Activated naive CD4-positive, alpha-beta T cell treated with anti-CD3 and anti-CD28 coated beads, Interleukin-2, amount 10 ng/mL, durations not matched to agents 7 days and 5 days (primary cell): ENCODE measurements around the gene TP53TG5.
A peak's percentile ranks its signal among the peaks of the same experiment; 100 is the strongest.

ENCODE experiments used
- CTCF ChIA-PET: fragments of 350-600 bp; sonication (Branson Sonifier 250); formaldehyde crosslinking; loops from one replicate; lab custom pipeline; 2021; ENCODE audit warnings: antibody characterized with exemption; lab: Charles Lee
- DNase-seq: peaks from one replicate; pipeline ENCODE4 v3.0.0-alpha.2; 2020
- H3K27ac Mint-ChIP-seq: one replicate; pipeline ENCODE4 v1.8.0; 2021; ENCODE audit warnings: mild to moderate bottlenecking, moderate library complexity, mixed read lengths
- H3K27me3 Mint-ChIP-seq: one replicate; pipeline ENCODE4 v1.8.0; 2021; ENCODE audit warnings: mild to moderate bottlenecking, mixed read lengths
- H3K36me3 Mint-ChIP-seq: one replicate; pipeline ENCODE4 v1.8.0; 2021; ENCODE audit warnings: mixed read lengths
- H3K4me1 Mint-ChIP-seq: one replicate; pipeline ENCODE4 v1.8.0; 2021; ENCODE audit warnings: mixed read lengths
- H3K4me3 Mint-ChIP-seq: one replicate; pipeline ENCODE4 v1.8.0; 2021; ENCODE audit warnings: mild to moderate bottlenecking, moderate library complexity, mixed read lengths
- H3K9me3 Mint-ChIP-seq: one replicate; pipeline ENCODE4 v1.8.0; 2021; ENCODE audit warnings: mixed read lengths

Gene TP53TG5

GRCh38 chr20:45409521-45410272, 31.6 kb upstream of the TP53TG5 start:
- no peak for DNase-seq
- peaks cover 40% of the 10 kb centered on the region for H3K27me3 Mint-ChIP-seq
- H3K9me3 Mint-ChIP-seq = no peaks in the 10 kb centered on the region
- H3K36me3 Mint-ChIP-seq = peaks cover 8% of the 10 kb centered on the region
- H3K4me1 Mint-ChIP-seq = peaks cover 15% of the 10 kb centered on the region
- CTCF ChIA-PET = no interaction called here
- H3K4me3 Mint-ChIP-seq = no peak overlapping the region
- H3K27ac Mint-ChIP-seq = no peak overlapping the region

- Mint-ChIP-seq H3K4me1 (peaks cover 16% of the 10 kb centered on the region), H3K9me3 (no peaks in the 10 kb centered on the region), H3K4me3 (no peak overlapping the region), H3K27me3 (peaks cover 45% of the 10 kb centered on the region), H3K36me3 (peaks cover 8% of the 10 kb centered on the region), H3K27ac (no peak overlapping the region)
- DNase-seq = no peak
- CTCF ChIA-PET = no interaction called here
Observed at GRCh38 chr20:45408646-45409213, 30.6 kb upstream of the TP53TG5 start.

- Mint-ChIP-seq H3K36me3 (peaks cover 8% of the 10 kb centered on the region), H3K4me3 (peak within 1 kb of the TSS; percentile 79), H3K4me1 (peaks cover 16% of the 10 kb centered on the region), H3K9me3 (no peaks in the 10 kb centered on the region), H3K27me3 (peaks cover 50% of the 10 kb centered on the region), H3K27ac (no peak within 1 kb of the TSS)
- DNase-seq = no peak
- CTCF ChIA-PET = interaction anchor here (1.3 to 1.6 kb wide), 4 partner anchors 8 to 45 kb away, joined by 5 to 8 read pairs (median 6); partner anchors contain the start of genes PIGT and SYS1
Observed at GRCh38 chr20:45407783-45408645, 29.9 kb upstream of the TP53TG5 start, which contains the start of gene DBNDD2. Gene DBNDD2, plus strand, starts transcription at chr20:45408289. Its CDS starts 179 bp downstream, at chr20:45408468.

GRCh38 chr20:45407067-45407745, 29.1 kb upstream of the TP53TG5 start:
- no peak overlapping the region for H3K27ac Mint-ChIP-seq
- H3K36me3 Mint-ChIP-seq = peaks cover 8% of the 10 kb centered on the region
- peaks cover 50% of the 10 kb centered on the region for H3K27me3 Mint-ChIP-seq
- peak overlapping the region; percentile 79 for H3K4me3 Mint-ChIP-seq
- DNase-seq = no peak
- H3K9me3 Mint-ChIP-seq = no peaks in the 10 kb centered on the region
- CTCF ChIA-PET = interaction anchor here (0.9 to 1.6 kb wide), 6 partner anchors 9 to 113 kb away, joined by 4 to 8 read pairs (median 5); partner anchors contain the start of genes PIGT and SYS1
- peaks cover 16% of the 10 kb centered on the region for H3K4me1 Mint-ChIP-seq

GRCh38 chr20:45406260-45407066, 28.3 kb upstream of the TP53TG5 start:
- no peak overlapping the region for H3K27ac Mint-ChIP-seq
- peaks cover 8% of the 10 kb centered on the region for H3K36me3 Mint-ChIP-seq
- H3K9me3 Mint-ChIP-seq = peaks cover 7% of the 10 kb centered on the region
- peaks cover 50% of the 10 kb centered on the region for H3K27me3 Mint-ChIP-seq
- DNase-seq = peak; percentile 67
- H3K4me1 Mint-ChIP-seq = peaks cover 16% of the 10 kb centered on the region
- peak overlapping the region; percentile 79 for H3K4me3 Mint-ChIP-seq
- CTCF ChIA-PET = interaction anchor here (0.9 to 1.6 kb wide), 5 partner anchors 9 to 112 kb away, joined by 4 to 8 read pairs (median 5); partner anchors contain the start of genes PIGT and SYS1

- Mint-ChIP-seq H3K27ac (no peak overlapping the region), H3K27me3 (peaks cover 50% of the 10 kb centered on the region), H3K36me3 (peaks cover 6% of the 10 kb centered on the region), H3K4me1 (peaks cover 16% of the 10 kb centered on the region), H3K4me3 (peak overlapping the region; percentile 79), H3K9me3 (peaks cover 13% of the 10 kb centered on the region)
- CTCF ChIA-PET = interaction anchor here (1.3 kb wide), 1 partner anchor 35 kb away, joined by 3 read pairs; no protein-coding TSS in a partner anchor
- peak; percentile 31 for DNase-seq
Observed at GRCh38 chr20:45405571-45406259, 27.6 kb upstream of the TP53TG5 start.

- Mint-ChIP-seq H3K27ac (no peak overlapping the region), H3K4me1 (peaks cover 16% of the 10 kb centered on the region), H3K36me3 (peaks cover 11% of the 10 kb centered on the region), H3K4me3 (peak overlapping the region; percentile 62), H3K9me3 (peaks cover 25% of the 10 kb centered on the region), H3K27me3 (peaks cover 52% of the 10 kb centered on the region)
- DNase-seq = no peak
- CTCF ChIA-PET = interaction anchor here (0.7 to 3.1 kb wide), 5 partner anchors 29 to 47 kb away, joined by 3 to 8 read pairs (median 4); partner anchors contain the start of gene SYS1
Observed at GRCh38 chr20:45404438-45404837, 26.3 kb upstream of the TP53TG5 start.

- Mint-ChIP-seq H3K9me3 (peaks cover 28% of the 10 kb centered on the region), H3K36me3 (peaks cover 11% of the 10 kb centered on the region), H3K27me3 (peaks cover 44% of the 10 kb centered on the region), H3K4me3 (no peak overlapping the region), H3K27ac (no peak overlapping the region), H3K4me1 (peaks cover 15% of the 10 kb centered on the region)
- CTCF ChIA-PET = interaction anchor here (1.3 to 3.1 kb wide), 2 partner anchors 34 to 109 kb away, joined by 5 to 8 read pairs; no protein-coding TSS in a partner anchor
- DNase-seq = no peak
Observed at GRCh38 chr20:45402946-45403345, 24.8 kb upstream of the TP53TG5 start.

- Mint-ChIP-seq H3K4me1 (peaks cover 7% of the 10 kb centered on the region), H3K36me3 (peaks cover 11% of the 10 kb centered on the region), H3K9me3 (peaks cover 28% of the 10 kb centered on the region), H3K27me3 (peaks cover 20% of the 10 kb centered on the region), H3K27ac (no peak overlapping the region), H3K4me3 (no peak overlapping the region)
- DNase-seq = no peak
- CTCF ChIA-PET = interaction anchor here (1.3 kb wide), 1 partner anchor 37 kb away, joined by 3 read pairs; no protein-coding TSS in a partner anchor
Observed at GRCh38 chr20:45400346-45401031, 22.4 kb upstream of the TP53TG5 start.

GRCh38 chr20:45399018-45399417, 20.9 kb upstream of the TP53TG5 start:
- Mint-ChIP-seq H3K36me3 (peaks cover 11% of the 10 kb centered on the region), H3K27ac (no peak overlapping the region), H3K27me3 (peaks cover 10% of the 10 kb centered on the region), H3K9me3 (peaks cover 28% of the 10 kb centered on the region), H3K4me1 (no peaks in the 10 kb centered on the region), H3K4me3 (no peak overlapping the region)
- CTCF ChIA-PET = interaction anchor here (1.0 kb wide), 1 partner anchor 36 kb away, joined by 3 read pairs; the partner anchor contains the start of gene SYS1
- DNase-seq = no peak

GRCh38 chr20:45395114-45395415, 16.9 kb upstream of the TP53TG5 start:
- no peak overlapping the region for H3K27ac Mint-ChIP-seq
- H3K27me3 Mint-ChIP-seq = peaks cover 3% of the 10 kb centered on the region
- peaks cover 5% of the 10 kb centered on the region for H3K36me3 Mint-ChIP-seq
- peaks cover 8% of the 10 kb centered on the region for H3K9me3 Mint-ChIP-seq
- H3K4me1 Mint-ChIP-seq = no peaks in the 10 kb centered on the region
- no peak overlapping the region for H3K4me3 Mint-ChIP-seq
- no peak for DNase-seq
- CTCF ChIA-PET = interaction anchor here (1.0 to 3.6 kb wide), 2 partner anchors 42 to 60 kb away, joined by 3 to 12 read pairs; no protein-coding TSS in a partner anchor
